PC-3 (cell line): ENCODE data around the gene PDZRN3. TPM values are rescaled to one million over a fixed set of nuclear protein-coding genes. Genes with fewer than 3 reads are reported as not detected.

Experiments used
- ATAC-seq: fragments of 200-7000 bp; cut with Tn5 transposase; 2 replicates; pipeline ENCODE4 v1.9.1; 2020; ENCODE audit warnings: mild to moderate bottlenecking, moderate library complexity
- BruUV-seq: library from RNA; stranded (reverse); fragments of 400-500 nt; replicated peaks from 2 replicates; lab custom pipeline; 2021; lab: Mats Ljungman, UMichigan
- CTCF ChIA-PET: fragments of 300-600 bp; sonication (Branson Sonifier 250); formaldehyde crosslinking; loops from one replicate; lab custom pipeline; 2022; ENCODE audit warnings: antibody characterized with exemption; lab: Charles Lee
- POLR2A ChIA-PET: fragments of 300-600 bp; sonication (Branson Sonifier 250); formaldehyde crosslinking; loops from one replicate; lab custom pipeline; 2022; ENCODE audit warnings: antibody characterized with exemption; ENCODE audit not compliant: unreplicated experiment; lab: Charles Lee
- DNase-seq: peaks from one replicate; pipeline ENCODE4 v3.0.0-alpha.2; 2015
- H2AFZ ChIP-seq: fragments of 300-600 bp; sonication (generic); 2 replicates; pipeline ENCODE4 v1.6.0; 2016; ENCODE audit warnings: antibody characterized with exemption, low read length
- H3F3A ChIP-seq: fragments of 300-600 bp; sonication (generic); one replicate; pipeline ENCODE4 v1.6.0; 2017; ENCODE audit warnings: antibody characterized with exemption, low read length, control low read depth, mild to moderate bottlenecking; ENCODE audit not compliant: unreplicated experiment
- H3K27ac ChIP-seq: fragments of 300-600 bp; sonication (generic); 2 replicates; pipeline ENCODE4 v1.5.1; 2016; ENCODE audit warnings: mild to moderate bottlenecking, low read length
- H3K27me3 ChIP-seq: fragments of 300-600 bp; sonication (generic); 2 replicates; pipeline ENCODE4 v1.6.1; 2016; ENCODE audit warnings: low read length, mixed read lengths
- H3K36me3 ChIP-seq: fragments of 300-600 bp; sonication (generic); 2 replicates; pipeline ENCODE4 v1.6.1; 2016; ENCODE audit warnings: low read depth, mixed run types, low read length, mixed read lengths
- H3K4me1 ChIP-seq: fragments of 300-600 bp; sonication (generic); 2 replicates; pipeline ENCODE4 v1.5.1; 2016; ENCODE audit warnings: low read length; ENCODE audit not compliant: insufficient read depth
- H3K4me2 ChIP-seq: fragments of 300-600 bp; sonication (generic); 2 replicates; pipeline ENCODE4 v1.6.0; 2016; ENCODE audit warnings: low read length
- H3K4me3 ChIP-seq: fragments of 300-600 bp; sonication (generic); 2 replicates; pipeline ENCODE4 v1.5.1; 2016; ENCODE audit warnings: mild to moderate bottlenecking, low read length, mixed read lengths
- H3K79me2 ChIP-seq: fragments of 300-600 bp; sonication (generic); 2 replicates; pipeline ENCODE4 v1.6.1; 2017; ENCODE audit warnings: low read length, mixed read lengths
- H3K9ac ChIP-seq: fragments of 300-600 bp; sonication (generic); 2 replicates; pipeline ENCODE4 v1.6.0; 2016; ENCODE audit warnings: mild to moderate bottlenecking, low read length
- H3K9me2 ChIP-seq: fragments of 300-600 bp; sonication (generic); replicated peaks from 2 replicates; pipeline ENCODE4 v1.6.1; 2016; ENCODE audit warnings: mixed run types, low read length, mixed read lengths
- H3K9me3 ChIP-seq: fragments of 300-600 bp; sonication (generic); 2 replicates; pipeline ENCODE4 v1.6.1; 2016; ENCODE audit warnings: low read length, mixed read lengths
- H4K20me1 ChIP-seq: fragments of 300-600 bp; sonication (generic); 2 replicates; pipeline ENCODE4 v1.6.1; 2016; ENCODE audit warnings: low read length, mixed read lengths
- EZH2 ChIP-seq: fragments of 300-600 bp; sonication (generic); IDR thresholded peaks from one replicate; pipeline ENCODE4 v1.6.1; 2017; ENCODE audit warnings: antibody characterized with exemption, mild to moderate bottlenecking, low read length; ENCODE audit not compliant: unreplicated experiment
- EZH2phosphoT487 ChIP-seq: fragments of 300-600 bp; sonication (generic); IDR thresholded peaks from 2 replicates; pipeline ENCODE4 v1.6.1; 2018; ENCODE audit warnings: mild to moderate bottlenecking, antibody characterized with exemption, low read length, borderline replicate concordance
- intact Hi-C: fragments of 100-400 bp; cut with micrococcal nuclease; formaldehyde crosslinking; loops from 2 replicates; pipeline ENCODE4 v1.9.0; 2023
- total RNA-seq: library from RNA; depleted of rRNA; stranded (reverse); fragments of >200 nt; gene quantifications from 2 replicates; pipeline ENCODE4 v1.2.3, GENCODE V29; 2014
- TF ChIP-seq, protein P1 (sequence below): fragments of 300-600 bp; sonication (generic); conservative IDR thresholded peaks from 2 replicates; pipeline ENCODE4 v1.5.1; 2017; ENCODE audit warnings: antibody characterized with exemption, low read depth, mild to moderate bottlenecking, low read length

PDZRN3 gene
- total RNA-seq, 1 experiment from 2014 or later, result not detected

- DNase-seq, result no peak
- BruUV-seq, result no TSS peak
- H3K4me2 ChIP-seq, result no peak overlapping the region
- H3K36me3 ChIP-seq, result no peaks in the 10 kb centered on the region
- TF ChIP-seq, protein P1, sequence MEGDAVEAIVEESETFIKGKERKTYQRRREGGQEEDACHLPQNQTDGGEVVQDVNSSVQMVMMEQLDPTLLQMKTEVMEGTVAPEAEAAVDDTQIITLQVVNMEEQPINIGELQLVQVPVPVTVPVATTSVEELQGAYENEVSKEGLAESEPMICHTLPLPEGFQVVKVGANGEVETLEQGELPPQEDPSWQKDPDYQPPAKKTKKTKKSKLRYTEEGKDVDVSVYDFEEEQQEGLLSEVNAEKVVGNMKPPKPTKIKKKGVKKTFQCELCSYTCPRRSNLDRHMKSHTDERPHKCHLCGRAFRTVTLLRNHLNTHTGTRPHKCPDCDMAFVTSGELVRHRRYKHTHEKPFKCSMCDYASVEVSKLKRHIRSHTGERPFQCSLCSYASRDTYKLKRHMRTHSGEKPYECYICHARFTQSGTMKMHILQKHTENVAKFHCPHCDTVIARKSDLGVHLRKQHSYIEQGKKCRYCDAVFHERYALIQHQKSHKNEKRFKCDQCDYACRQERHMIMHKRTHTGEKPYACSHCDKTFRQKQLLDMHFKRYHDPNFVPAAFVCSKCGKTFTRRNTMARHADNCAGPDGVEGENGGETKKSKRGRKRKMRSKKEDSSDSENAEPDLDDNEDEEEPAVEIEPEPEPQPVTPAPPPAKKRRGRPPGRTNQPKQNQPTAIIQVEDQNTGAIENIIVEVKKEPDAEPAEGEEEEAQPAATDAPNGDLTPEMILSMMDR, result no peak
- TF ChIP-seq EZH2 (no peak), EZH2phosphoT487 (no peak)
- H3K9me3 ChIP-seq, result no peaks in the 10 kb centered on the region
- intact Hi-C loops, result no loop called here
- no peaks in the 10 kb centered on the region for H3K79me2 ChIP-seq
- POLR2A ChIA-PET, result no interaction called here
- H3F3A ChIP-seq, result no peaks in the 10 kb centered on the region
- H3K27ac ChIP-seq, result no peak overlapping the region
- H3K9me2 ChIP-seq, result no peaks in the 10 kb centered on the region
- no peak overlapping the region for H3K4me3 ChIP-seq
- 0 out of 2 replicates have a peak, but pooled peaks cover 10% of the 10 kb centered on the region for H3K27me3 ChIP-seq
- no peaks in the 10 kb centered on the region for H3K4me1 ChIP-seq
- no peak for ATAC-seq
- CTCF ChIA-PET, result no interaction called here
- no peaks in the 10 kb centered on the region for H4K20me1 ChIP-seq
- no peak overlapping the region for H3K9ac ChIP-seq
- H2AFZ ChIP-seq, result no peak overlapping the region
Observed at GRCh38 chr3:73530022-73530396, 94.7 kb downstream of the PDZRN3 start.

- no peak for DNase-seq
- ATAC-seq, result no peak
- intact Hi-C loops, result no loop called here
Observed at GRCh38 chr3:73529308-73530021, 95.3 kb downstream of the PDZRN3 start.

More at GRCh38 chr3:73529308-73530021, 95.3 kb downstream of the PDZRN3 start:
- H3K79me2 ChIP-seq, result no peaks in the 10 kb centered on the region
- ChIA-PET POLR2A (no interaction called here), CTCF (no interaction called here)
- no peaks in the 10 kb centered on the region for H4K20me1 ChIP-seq
- H3K9ac ChIP-seq, result no peak overlapping the region
- no peaks in the 10 kb centered on the region for H3K9me2 ChIP-seq
- no peak for TF ChIP-seq EZH2
- TF ChIP-seq, protein P1, result no peak
- no peak for TF ChIP-seq EZH2phosphoT487
- no peak overlapping the region for H2AFZ ChIP-seq
- BruUV-seq, result no TSS peak
- H3K27ac ChIP-seq, result no peak overlapping the region
- H3K4me1 ChIP-seq, result no peaks in the 10 kb centered on the region
- H3K4me2 ChIP-seq, result no peak overlapping the region
- no peaks in the 10 kb centered on the region for H3K36me3 ChIP-seq
- H3K27me3 ChIP-seq, result 0 out of 2 replicates have a peak, but pooled peaks cover 10% of the 10 kb centered on the region
- no peaks in the 10 kb centered on the region for H3K9me3 ChIP-seq
- H3F3A ChIP-seq, result no peaks in the 10 kb centered on the region
- no peak overlapping the region for H3K4me3 ChIP-seq
